ENCODE data around the gene RPL38. TPM values are rescaled to one million over a fixed set of nuclear protein-coding genes. Genes with fewer than 3 reads are reported as not detected.

RPL38 gene
- total RNA-seq, 2 experiments from 2014 or later, result 1,434 to 1,464 TPM

Other genes starting within 250 kb of the RPL38 start
- 10 to 100 TPM; 15.2 to 16.0 TPM for gene TTYH2, start 9.9 kb downstream of the RPL38 start, total RNA-seq
- under 1 TPM; 0.36 to 0.70 TPM for gene DNAI2, start 70.6 kb downstream of the RPL38 start, total RNA-seq
- gene KIF19, start 122.5 kb downstream of the RPL38 start, total RNA-seq, result under 1 TPM; 0.19 to 0.25 TPM
- not detected for gene BTBD17, start 158.2 kb downstream of the RPL38 start, total RNA-seq
- gene GPR142, start 163.8 kb downstream of the RPL38 start, total RNA-seq, result not detected
- under 1 TPM; 0.44 to 0.59 TPM for gene GPRC5C, start 228.4 kb downstream of the RPL38 start, total RNA-seq

Measured in activated CD8-positive, alpha-beta memory T cell treated with anti-CD3 and anti-CD28 coated beads for 36 hours (primary cell).